ENCODE measurements around the gene IQCK. TPM values are rescaled to one million over a fixed set of nuclear protein-coding genes. Genes with fewer than 3 reads are reported as not detected.

The IQCK gene
- total and polyA plus RNA-seq, 2 experiments from 2014 or later, result 7.2 to 11.8 TPM

DNA sequence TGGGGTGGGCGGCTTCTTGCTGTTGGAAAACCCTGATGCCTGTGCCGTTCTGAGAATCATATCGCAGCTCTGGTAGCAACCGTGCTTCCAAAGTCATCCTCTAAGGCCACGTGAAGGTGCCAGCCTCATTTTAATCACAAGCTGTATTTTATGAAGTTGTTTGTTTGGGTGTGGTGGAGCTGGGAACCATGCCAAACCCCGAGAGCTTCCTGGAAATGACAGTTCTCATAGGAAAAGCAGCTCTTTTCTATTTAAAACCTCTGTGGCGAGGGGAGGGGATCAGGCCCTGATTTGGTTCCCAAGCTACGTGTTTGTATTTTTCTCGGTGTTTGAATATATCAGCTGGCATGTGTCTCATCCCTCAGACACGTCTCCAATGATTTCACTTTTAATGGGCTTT, 21.7 kb upstream of the IQCK start:
- WGBS (ENCODE audit: low lambda C conversion rate, missing lambda C conversion rate), result 48% methylated on average over 10 of the region's 10 CpGs
- Histone ChIP-seq H3K79me2 (peaks cover 6% of the 10 kb centered on the region), H3K4me1 (ENCODE audit: insufficient read depth) (peaks cover 17% of the 10 kb centered on the region), H2AFZ (no peak overlapping the region), H3K9me2 (replicated peaks; ENCODE audit: insufficient read depth) (no peaks in the 10 kb centered on the region), H3K27me3 (no peaks in the 10 kb centered on the region), H3K36me3 (replicated peaks; ENCODE audit: insufficient read depth, low read depth) (no peaks in the 10 kb centered on the region), H4K20me1 (ENCODE audit: insufficient read depth, poor library complexity, severe bottlenecking) (no peaks in the 10 kb centered on the region), H3K4me2 (no peak overlapping the region), H3K4me3 (no peak overlapping the region), H3K27ac (peak overlapping the region; percentile 28), H3K9me3 (ENCODE audit: low read depth) (no peaks in the 10 kb centered on the region)
- TF ChIP-seq EZH2 (IDR thresholded peaks at IDR 0.05; ENCODE audit: borderline replicate concordance), result no peak
- TF ChIP-seq, protein P1, sequence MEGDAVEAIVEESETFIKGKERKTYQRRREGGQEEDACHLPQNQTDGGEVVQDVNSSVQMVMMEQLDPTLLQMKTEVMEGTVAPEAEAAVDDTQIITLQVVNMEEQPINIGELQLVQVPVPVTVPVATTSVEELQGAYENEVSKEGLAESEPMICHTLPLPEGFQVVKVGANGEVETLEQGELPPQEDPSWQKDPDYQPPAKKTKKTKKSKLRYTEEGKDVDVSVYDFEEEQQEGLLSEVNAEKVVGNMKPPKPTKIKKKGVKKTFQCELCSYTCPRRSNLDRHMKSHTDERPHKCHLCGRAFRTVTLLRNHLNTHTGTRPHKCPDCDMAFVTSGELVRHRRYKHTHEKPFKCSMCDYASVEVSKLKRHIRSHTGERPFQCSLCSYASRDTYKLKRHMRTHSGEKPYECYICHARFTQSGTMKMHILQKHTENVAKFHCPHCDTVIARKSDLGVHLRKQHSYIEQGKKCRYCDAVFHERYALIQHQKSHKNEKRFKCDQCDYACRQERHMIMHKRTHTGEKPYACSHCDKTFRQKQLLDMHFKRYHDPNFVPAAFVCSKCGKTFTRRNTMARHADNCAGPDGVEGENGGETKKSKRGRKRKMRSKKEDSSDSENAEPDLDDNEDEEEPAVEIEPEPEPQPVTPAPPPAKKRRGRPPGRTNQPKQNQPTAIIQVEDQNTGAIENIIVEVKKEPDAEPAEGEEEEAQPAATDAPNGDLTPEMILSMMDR (IDR thresholded peaks at IDR 0.05; ENCODE audit: poor library complexity), result no peak
- TF ChIP-seq EZH2phosphoT487 (IDR thresholded peaks at IDR 0.05; ENCODE audit: low read depth, severe bottlenecking, unreplicated experiment), result no peak
- peak; percentile 63 for DNase-seq (ENCODE audit: low spot score)

DNA sequence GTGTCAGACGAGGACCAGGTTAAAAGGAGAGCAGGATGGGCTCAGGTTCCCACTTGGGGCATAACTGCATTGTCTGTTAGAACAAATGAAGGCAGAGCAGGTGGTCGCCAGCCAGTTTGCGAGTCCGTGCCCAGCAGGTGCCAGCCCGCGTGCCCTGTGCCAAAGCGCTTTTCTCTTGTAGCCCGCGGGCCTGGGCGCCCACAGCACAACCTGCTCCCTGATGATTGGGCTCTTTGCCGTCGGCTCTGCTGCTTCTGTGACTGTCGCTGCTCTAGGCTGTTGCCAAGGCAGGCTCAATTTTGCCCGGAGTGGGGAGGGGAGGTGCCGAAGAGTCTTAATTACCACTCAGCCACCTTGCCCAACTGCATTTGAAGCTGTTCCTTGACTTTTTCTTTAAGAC, 21.1 kb upstream of the IQCK start:
- H2AFZ ChIP-seq, result no peak overlapping the region
- no peaks in the 10 kb centered on the region for H3K9me3 ChIP-seq (ENCODE audit: low read depth)
- no peak overlapping the region for H3K4me2 ChIP-seq
- no peaks in the 10 kb centered on the region for H3K9me2 ChIP-seq (replicated peaks; ENCODE audit: insufficient read depth)
- H3K27me3 ChIP-seq, result no peaks in the 10 kb centered on the region
- no peak for TF ChIP-seq EZH2phosphoT487 (IDR thresholded peaks at IDR 0.05; ENCODE audit: low read depth, severe bottlenecking, unreplicated experiment)
- H3K4me1 ChIP-seq (ENCODE audit: insufficient read depth), result peaks cover 17% of the 10 kb centered on the region
- H3K27ac ChIP-seq, result peak overlapping the region; percentile 28
- no peak overlapping the region for H3K4me3 ChIP-seq
- no peak for DNase-seq (ENCODE audit: low spot score)
- H4K20me1 ChIP-seq (ENCODE audit: insufficient read depth, poor library complexity, severe bottlenecking), result no peaks in the 10 kb centered on the region
- peaks cover 6% of the 10 kb centered on the region for H3K79me2 ChIP-seq
- H3K36me3 ChIP-seq (replicated peaks; ENCODE audit: insufficient read depth, low read depth), result no peaks in the 10 kb centered on the region
- WGBS (ENCODE audit: low lambda C conversion rate, missing lambda C conversion rate), result 95% methylated on average over 15 of the region's 15 CpGs

DNA sequence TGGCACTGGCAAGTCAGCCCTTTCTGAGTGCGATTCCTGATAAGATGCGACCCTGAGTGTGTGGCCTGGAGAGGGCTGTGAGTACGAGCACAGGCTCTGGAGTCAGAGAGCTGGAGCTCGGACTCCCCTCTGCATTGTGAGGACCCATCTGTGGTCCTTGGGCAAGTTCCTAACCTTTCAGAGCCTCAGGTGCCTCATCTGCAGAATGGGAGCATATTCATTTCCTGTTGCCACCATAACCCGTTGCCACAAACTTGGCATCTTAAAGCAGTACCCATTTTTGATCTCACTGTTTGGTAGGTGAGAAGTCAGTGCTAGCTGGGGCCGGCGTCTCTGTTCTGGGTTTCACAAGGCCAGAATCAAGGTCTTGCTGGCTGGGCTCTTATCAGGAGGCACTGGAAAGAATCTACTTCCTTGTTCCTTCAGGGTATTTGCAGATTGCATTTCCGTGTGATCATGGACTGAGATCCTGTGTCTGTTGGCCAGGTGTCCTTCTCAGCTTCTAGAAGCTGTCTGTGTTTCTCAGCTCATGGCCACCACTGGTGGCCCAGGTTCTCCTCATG, 20.2 kb upstream of the IQCK start:
- H3K9me2 ChIP-seq (replicated peaks; ENCODE audit: insufficient read depth), result no peaks in the 10 kb centered on the region
- 88% methylated on average over 8 of the region's 8 CpGs for WGBS (ENCODE audit: low lambda C conversion rate, missing lambda C conversion rate)
- peaks cover 6% of the 10 kb centered on the region for H3K79me2 ChIP-seq
- no peak overlapping the region for H3K4me2 ChIP-seq
- H4K20me1 ChIP-seq (ENCODE audit: insufficient read depth, poor library complexity, severe bottlenecking), result no peaks in the 10 kb centered on the region
- H3K4me3 ChIP-seq, result no peak overlapping the region
- TF ChIP-seq EZH2phosphoT487 (IDR thresholded peaks at IDR 0.05; ENCODE audit: low read depth, severe bottlenecking, unreplicated experiment), result no peak
- TF ChIP-seq, protein P1 (IDR thresholded peaks at IDR 0.05; ENCODE audit: poor library complexity), result no peak
- TF ChIP-seq EZH2 (IDR thresholded peaks at IDR 0.05; ENCODE audit: borderline replicate concordance), result no peak
- H3K27me3 ChIP-seq, result no peaks in the 10 kb centered on the region
- H3K27ac ChIP-seq, result peak overlapping the region; percentile 66
- H2AFZ ChIP-seq, result no peak overlapping the region
- no peak for DNase-seq (ENCODE audit: low spot score)
- peaks cover 17% of the 10 kb centered on the region for H3K4me1 ChIP-seq (ENCODE audit: insufficient read depth)
- H3K9me3 ChIP-seq (ENCODE audit: low read depth), result no peaks in the 10 kb centered on the region
- H3K36me3 ChIP-seq (replicated peaks; ENCODE audit: insufficient read depth, low read depth), result no peaks in the 10 kb centered on the region

DNA sequence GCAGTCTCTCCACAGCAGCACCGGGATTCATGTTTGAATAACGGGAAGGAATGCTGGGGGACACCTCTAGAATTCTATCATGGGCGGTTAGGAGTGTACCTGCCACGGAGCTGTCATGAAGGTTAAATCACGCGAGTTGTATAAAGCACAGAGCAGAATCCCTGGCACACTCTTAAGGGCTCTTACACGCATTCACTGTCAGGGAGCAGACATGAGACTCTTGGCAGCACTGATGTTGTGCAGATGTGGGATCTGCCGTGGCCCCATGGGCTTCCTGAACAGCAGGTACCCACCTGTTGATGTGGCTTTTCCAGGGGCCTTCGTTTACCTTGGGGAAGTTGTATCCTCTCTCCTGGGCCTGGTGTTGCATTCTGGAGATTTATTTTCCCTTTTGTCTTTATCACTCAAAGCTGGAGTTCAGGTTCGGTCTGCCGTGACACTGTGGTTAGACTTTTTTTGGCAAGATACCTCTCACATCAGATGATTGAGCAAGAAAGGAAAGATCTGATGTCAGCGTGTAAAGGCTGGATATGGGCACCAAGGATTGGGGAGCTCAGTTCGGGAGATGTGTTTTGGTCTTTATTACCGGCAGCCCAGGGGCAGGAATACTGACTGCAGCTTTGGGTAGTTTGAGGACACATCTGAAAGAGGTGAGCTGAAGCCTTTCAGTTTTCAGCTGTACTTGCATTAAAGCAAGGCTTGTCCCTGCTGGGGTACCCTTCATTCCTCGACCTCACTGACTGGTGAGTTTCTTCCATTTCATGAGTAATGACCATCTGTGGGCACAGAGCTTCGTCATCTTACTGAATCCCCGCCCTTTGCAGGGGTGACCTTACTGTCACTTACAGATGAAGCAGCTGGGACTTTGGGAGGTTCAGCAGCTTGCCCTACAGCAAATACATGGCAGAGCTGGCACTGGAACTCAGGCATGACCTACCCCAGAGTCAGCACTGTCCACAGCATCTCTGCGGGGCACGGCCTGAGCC, 19.3 kb upstream of the IQCK start:
- TF ChIP-seq EZH2 (IDR thresholded peaks at IDR 0.05; ENCODE audit: borderline replicate concordance) (no peak), EZH2phosphoT487 (IDR thresholded peaks at IDR 0.05; ENCODE audit: low read depth, severe bottlenecking, unreplicated experiment) (no peak)
- no peaks in the 10 kb centered on the region for H3K9me2 ChIP-seq (replicated peaks; ENCODE audit: insufficient read depth)
- H3K27me3 ChIP-seq, result no peaks in the 10 kb centered on the region
- no peak overlapping the region for H3K4me3 ChIP-seq
- H2AFZ ChIP-seq, result no peak overlapping the region
- no peaks in the 10 kb centered on the region for H3K36me3 ChIP-seq (replicated peaks; ENCODE audit: insufficient read depth, low read depth)
- no peak for DNase-seq (ENCODE audit: low spot score)
- H3K9me3 ChIP-seq (ENCODE audit: low read depth), result no peaks in the 10 kb centered on the region
- H4K20me1 ChIP-seq (ENCODE audit: insufficient read depth, poor library complexity, severe bottlenecking), result no peaks in the 10 kb centered on the region
- peaks cover 17% of the 10 kb centered on the region for H3K4me1 ChIP-seq (ENCODE audit: insufficient read depth)
- no peak overlapping the region for H3K4me2 ChIP-seq
- H3K79me2 ChIP-seq, result peaks cover 6% of the 10 kb centered on the region
- 94% methylated on average over 19 of the region's 19 CpGs for WGBS (ENCODE audit: low lambda C conversion rate, missing lambda C conversion rate)
- H3K27ac ChIP-seq, result peak overlapping the region; percentile 66

Measured in hepatocyte (in vitro differentiated cells).